HG02840 (cell line): ENCODE measurements around the gene RMND1.

Experiments used
- ATAC-seq: cut with Tn5 transposase; IDR thresholded peaks from one replicate; pipeline ENCODE4 v1.9.1; 2021; ENCODE audit warnings: mild to moderate bottlenecking, moderate library complexity, moderate number of reproducible peaks; ENCODE audit not compliant: unreplicated experiment, low FRiP score

The RMND1 gene

DNA sequence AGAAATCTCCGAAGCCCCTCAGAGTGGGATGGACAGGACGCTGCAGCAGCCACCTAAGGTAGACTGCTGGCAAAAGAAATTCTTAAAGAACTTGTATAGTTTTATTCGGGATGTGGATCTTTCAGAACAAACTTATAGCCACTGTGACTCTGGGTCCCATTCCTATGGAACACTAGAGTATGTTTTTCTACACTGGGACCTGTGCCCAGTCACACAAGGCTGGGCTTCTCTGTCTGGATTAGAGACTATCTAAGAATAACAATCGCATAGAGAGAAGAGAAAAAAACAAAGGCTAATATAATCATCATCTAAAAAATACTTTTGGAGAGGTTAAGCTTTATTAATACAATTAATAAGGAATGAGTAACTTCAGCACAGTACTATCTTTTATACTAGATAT lies 28.9 kb downstream of the RMND1 start:
- no peak for ATAC-seq

DNA sequence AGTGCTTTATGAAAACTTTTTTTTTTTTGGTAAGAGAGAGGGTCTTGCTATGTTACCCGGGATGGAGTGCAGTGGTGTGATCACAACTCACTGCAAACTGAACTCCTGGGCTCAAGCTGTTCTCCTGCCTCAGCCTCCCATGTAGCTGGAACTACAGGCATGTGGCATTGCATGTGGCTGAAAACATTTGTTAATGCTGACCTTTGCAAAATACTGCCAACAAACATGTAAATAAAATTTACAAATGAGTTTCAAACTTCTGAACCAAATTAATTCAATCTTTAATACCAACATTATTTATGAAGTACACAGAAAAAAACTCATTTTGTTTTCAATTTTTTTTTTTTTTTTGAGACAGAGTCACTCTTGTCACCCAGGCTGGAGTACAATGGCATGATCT lies 34.4 kb downstream of the RMND1 start:
- ATAC-seq: no peak

- ATAC-seq: no peak
Measured at GRCh38 chr6:151414641-151415260, 37.2 kb downstream of the RMND1 start.

DNA sequence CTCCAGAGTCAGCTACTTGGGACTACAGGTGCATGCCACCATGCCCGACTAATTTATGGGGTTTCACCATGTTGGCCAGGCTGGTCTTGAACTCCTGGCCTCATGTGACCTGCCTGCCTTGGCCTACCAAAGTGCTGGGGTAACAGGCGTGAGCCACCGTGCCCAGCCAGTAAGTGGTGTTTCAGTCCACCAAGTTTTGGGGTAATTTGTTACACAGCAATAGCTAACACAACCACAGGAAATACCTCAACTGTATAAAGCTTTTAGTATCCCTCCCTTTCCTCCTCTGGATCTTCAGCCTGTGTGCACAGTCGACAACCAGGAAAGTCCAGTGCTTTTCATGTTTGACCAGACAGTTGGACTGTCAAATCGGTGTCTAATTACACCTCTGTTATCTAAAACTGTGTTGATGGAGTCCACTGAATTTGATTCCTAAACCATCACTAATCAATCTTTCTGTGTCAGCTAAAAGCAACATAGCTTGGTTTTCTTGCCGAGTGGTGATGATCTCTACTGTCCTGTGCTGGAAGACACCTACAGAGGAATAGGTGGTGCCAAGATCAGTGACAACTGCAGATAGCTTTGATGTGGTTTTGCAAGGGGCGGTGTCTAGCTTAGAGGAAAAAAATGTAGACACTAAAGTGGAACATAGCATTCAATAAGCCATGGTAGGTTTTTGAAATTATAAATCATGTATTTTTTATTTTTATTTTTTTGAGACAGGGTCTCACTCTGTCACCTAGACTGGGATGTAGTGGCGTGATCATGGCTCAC lies 38.4 kb downstream of the RMND1 start:
- ATAC-seq: no peak

- no peak for ATAC-seq
Measured at GRCh38 chr6:151412909-151413308, 39.0 kb downstream of the RMND1 start.

DNA sequence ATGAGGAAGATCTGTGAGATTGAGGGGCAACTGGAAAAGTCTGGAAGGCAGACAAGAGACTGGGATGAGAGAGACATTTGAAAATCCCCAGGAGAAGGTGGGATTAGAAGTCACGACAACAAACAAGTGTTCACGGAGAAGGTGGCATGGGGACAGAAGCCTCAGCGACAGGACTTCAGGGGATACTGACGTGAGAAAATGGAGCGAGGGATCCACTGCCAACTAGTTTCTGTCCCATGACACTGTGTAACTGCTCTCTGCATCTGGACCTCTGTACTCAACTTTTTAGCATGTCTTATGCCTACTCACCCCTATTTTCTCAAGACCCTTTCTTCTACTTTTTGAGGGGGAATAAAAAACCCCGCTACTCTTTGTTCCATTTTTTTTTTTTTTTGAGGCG lies 42.2 kb downstream of the RMND1 start:
- no peak for ATAC-seq

- ATAC-seq: peak; percentile 70
Measured at GRCh38 chr6:151409260-151409659, 42.7 kb downstream of the RMND1 start.

DNA sequence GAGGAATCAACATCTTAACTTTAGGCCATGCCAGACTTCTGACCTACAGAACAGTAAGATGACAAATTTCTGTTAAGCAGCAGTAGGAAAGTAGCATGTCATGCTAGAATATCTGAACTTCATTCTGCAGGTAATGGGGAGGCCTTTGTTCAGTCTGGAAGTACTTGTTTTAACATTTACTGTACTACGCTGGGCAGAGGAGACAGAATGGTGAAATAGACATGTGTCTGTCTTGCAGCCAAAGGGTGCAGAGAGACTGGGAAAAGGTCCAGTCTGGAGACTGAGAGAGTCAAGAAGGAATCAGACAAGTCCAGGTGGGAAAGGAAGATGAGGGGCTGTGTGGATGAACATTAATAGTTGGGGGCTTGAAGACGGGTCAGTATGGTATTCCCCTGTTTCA lies 43.1 kb downstream of the RMND1 start:
- ATAC-seq: no peak

DNA sequence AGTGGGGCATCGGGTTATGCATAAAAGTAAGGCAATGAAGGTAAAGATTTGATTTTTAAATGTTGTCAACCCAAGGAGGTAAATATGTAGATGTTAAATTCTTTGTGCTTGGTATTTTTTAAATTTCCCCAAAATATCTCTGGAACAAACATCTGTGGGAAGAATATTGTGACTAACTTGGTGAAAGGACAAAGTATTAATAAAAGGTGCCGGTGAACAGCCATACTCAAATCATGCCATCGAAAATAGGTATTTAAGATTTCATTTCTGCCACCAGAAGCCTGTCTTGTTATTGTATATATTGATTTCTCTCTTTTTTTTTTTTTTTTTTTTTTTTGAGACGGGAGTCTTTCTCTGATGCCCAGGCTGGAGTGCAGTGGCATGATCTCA lies 48.0 kb downstream of the RMND1 start:
- ATAC-seq: no peak

DNA sequence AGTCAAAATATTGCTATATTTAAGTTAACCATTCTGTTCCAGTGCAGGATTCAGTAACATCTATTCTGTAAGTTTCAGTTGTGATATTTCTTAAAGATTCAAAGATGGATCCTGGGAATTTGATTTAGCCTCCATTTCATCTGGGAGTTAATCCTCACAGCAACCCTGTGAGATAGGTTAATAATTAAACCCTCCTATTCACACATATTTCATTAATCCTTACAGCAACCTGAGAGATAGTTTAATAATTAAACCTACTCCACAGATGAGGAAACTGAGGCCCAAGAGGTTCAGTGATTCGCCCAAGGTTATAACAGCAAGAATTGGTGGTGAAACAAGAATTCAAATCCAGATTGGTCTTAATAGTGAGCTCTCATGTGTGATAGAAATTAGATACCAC lies 49.7 kb downstream of the RMND1 start:
- ATAC-seq: no peak

DNA sequence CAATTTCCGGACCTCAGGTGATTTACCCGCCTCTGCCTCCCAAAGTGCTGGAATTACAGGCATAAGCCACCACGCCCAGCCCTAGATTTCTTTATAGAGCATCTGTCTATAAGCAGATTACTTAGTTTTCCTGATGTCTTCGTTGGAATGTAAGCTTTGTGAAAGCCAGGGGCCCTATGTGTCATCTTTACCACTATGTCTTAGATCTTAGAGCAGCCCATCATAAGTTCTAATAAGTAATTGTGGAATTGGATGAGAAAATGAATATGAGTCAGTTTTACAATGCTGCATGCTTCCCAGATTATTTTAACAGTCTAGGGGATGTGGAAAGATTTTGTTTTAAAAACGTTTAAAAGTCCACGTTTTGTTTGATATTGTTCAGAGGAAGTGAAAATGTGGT lies 51.5 kb downstream of the RMND1 start:
- no peak for ATAC-seq

DNA sequence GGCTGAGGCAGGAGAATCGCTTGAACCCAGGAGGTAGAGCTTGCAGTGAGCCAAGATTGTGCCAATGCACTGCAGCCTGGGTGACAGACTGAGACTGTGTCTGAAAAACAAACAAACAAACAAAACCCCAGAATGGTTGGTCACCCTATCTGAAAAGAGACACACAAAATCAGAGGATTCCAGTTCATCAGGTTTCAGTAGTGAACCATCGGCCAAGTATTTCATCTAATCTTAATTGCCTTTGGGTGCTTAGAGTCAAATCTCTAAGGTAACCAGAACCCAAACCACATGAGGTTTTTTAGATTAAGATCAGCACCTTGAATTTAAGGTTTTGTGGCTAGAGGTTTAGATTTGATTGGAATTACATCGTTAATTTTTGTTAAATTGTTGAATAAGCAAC lies 52.2 kb downstream of the RMND1 start:
- ATAC-seq: no peak

DNA sequence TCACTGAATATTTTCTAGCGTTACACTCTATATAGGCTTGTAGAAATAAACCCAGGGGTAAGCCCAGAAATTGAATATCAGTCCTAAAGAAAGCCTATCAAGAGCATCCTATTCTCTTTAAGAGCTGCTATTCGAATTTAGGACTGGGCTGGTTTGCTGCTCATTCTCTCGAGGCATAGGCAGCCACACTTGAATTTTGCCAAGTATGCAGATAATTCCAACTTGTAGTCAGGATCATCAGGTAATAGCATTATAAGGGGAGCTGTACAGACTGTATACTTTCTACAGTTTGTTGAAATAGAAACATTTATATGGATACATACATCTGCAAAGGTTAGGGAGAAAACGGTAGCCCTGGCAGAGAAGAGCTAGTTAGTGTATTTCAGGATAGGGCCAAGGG lies 58.5 kb downstream of the RMND1 start:
- no peak for ATAC-seq

GRCh38 chr6:151392427-151392826 lies 59.5 kb downstream of the RMND1 start:
- no peak for ATAC-seq

- ATAC-seq: peak; percentile 9
Measured at GRCh38 chr6:151391471-151392413, 60.2 kb downstream of the RMND1 start, which contains the start of gene ZBTB2. ZBTB2 (minus strand) TSS chr6:151391559; CDS start chr6:151373637, 17,922 bp downstream.

GRCh38 chr6:151390851-151391470 lies 61.0 kb downstream of the RMND1 start:
- peak; percentile 14 for ATAC-seq

DNA sequence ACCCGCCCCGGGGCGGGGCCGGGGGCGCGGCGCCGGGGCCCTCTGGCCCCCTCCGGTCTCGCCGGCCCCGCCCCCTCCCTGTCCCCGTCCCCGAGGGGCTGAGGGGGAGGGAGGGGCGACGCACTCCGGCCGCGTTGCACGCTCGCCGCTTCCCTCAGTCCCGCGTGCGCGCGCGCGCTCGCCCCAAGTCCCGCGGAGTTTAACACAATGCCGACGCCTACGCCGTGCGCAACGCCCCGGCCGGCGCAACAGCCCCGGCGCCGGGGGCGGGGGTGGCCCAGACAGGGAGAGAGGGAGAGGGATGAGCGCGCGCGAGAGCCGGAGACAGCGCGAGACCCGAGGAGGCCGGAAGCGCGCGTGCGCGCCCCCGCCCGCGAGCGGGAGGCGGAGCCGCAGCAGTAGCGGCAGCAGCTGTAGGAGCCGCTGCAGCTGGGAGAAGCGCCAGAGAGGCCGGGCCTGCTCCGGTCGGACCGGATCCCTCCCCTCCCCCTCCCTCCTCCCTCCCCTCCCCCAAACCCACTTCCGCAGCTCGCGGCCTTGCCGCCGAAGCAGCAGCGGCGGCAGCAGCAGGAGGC lies 61.6 kb downstream of the RMND1 start:
- peak; percentile 87 for ATAC-seq

- ATAC-seq: peak; percentile 63
Measured at GRCh38 chr6:151389618-151390275, 62.2 kb downstream of the RMND1 start.

GRCh38 chr6:151388997-151389617 lies 62.8 kb downstream of the RMND1 start:
- no peak for ATAC-seq
